ENCODE results near the gene TECPR2.

- TF ChIP-seq POLR2A (IDR thresholded peaks at IDR 0.05; ENCODE audit: low read depth, low read length): no peak
- no peak for TF ChIP-seq POLR2AphosphoS5 (IDR thresholded peaks at IDR 0.05; ENCODE audit: low read depth, low read length)
These were observed 146.3 kb downstream of the TECPR2 start for GRCh38 chr14:102508774-102509745.

Measured in GM12892 (cell line).